ENCODE measurements around the gene PRKD1. TPM values are rescaled to one million over a fixed set of nuclear protein-coding genes. Genes with fewer than 3 reads are reported as not detected.
A peak's percentile ranks its signal among the peaks of the same experiment; 100 is the strongest.
"Not testable (repeated sequence)": the region's sequence is repeated elsewhere in the genome, so short reads cannot be mapped to it uniquely, and the experiment has no call there.

The PRKD1 gene
- total RNA-seq, 1 donor from 2014 or later = 4.0 TPM

DNA sequence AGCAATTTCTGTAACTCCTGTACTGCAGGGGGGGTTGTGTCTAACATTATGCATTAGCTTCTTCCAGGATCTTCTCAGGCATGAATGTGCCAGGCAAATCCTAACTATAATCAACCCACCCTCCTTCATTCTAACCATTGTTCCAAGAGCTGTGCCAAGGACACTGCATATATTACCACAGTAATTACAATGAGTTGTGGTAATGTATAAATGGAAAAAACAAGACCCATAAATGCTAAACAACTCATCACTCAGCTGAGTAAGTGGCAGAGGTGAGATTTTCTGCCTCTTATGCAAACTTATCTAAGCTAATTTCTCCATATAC lies 80.6 kb downstream of the PRKD1 start:
- DNase-seq = no peak
- intact Hi-C loops (cut with DNase I) = no loop called here
- no peak for ATAC-seq (ENCODE audit: poor library complexity)

DNA sequence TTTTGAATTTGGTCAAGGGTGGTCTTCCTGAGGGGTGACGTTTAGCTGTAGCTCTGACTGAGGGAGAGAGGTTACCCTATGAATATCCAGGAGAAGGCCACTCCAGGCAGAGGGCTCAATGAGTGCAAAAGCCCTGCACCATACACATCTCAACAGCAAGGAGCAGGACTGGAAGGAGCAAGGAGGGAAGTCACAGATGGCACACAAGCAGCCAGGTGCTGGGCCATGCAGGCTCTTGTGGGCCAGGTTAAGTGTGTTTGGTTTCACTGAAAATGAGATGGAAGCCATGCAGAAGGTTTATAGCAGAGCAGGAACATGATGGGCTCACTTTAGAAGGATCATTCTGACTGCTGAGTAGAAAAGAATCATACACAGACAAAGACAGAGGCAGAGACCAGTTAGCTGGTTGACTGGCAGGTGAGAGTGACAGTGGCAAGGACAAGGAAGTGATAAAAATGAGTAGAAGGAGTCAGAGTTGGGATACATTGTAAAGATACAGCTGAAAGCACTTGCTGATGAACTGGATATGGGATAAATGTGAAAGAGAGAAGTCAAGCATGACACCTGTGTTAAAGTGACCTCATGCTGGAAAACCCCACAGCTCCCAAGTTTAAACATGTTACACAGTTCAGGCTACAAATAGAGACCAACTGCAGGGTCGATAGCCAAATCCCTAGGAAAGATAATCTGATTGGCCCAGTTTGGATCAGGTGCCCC lies 81.2 kb downstream of the PRKD1 start:
- no peak for ATAC-seq (ENCODE audit: poor library complexity)
- no peak for DNase-seq
- intact Hi-C loops (cut with DNase I) = no loop called here

DNA sequence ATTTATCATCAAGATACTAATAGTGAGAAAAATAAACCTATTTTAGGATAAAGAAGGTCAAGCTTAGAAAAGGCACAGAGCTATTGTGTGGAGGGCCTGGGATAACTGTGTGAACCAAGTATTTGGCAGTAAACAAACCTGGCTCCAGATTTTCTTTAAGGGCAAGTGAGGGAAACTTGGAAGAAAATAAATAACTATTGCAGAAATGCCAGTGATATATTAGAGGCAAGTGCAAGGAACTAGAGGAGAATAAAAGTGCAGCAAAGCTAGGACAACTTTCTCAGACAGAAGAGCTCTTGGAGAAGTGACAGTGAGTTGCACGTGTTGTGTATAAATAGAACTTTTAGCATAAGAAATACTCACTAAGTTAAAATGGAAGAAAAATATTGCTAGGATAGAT lies 83.7 kb downstream of the PRKD1 start:
- no peak for DNase-seq
- ATAC-seq (ENCODE audit: poor library complexity) = no peak
- intact Hi-C loops (cut with DNase I) = no loop called here

DNA sequence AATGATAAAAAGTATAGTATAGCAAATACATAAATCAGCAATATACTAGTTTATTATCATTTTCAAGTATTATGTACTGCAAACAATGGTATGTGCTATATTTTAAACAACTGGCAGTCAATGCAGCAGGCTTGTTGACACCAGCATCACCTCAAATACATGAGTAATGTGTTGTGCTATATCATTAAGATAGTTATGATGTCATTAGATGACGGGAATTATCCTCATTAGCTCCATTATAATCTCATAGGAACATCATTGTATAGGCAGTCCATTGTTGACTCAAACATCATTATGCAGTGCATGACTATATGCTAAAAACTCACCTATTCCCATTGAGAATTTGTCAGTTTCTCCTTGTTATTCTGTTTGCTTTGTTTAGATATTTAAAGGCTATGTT lies 85.4 kb downstream of the PRKD1 start:
- DNase-seq = no peak

DNA sequence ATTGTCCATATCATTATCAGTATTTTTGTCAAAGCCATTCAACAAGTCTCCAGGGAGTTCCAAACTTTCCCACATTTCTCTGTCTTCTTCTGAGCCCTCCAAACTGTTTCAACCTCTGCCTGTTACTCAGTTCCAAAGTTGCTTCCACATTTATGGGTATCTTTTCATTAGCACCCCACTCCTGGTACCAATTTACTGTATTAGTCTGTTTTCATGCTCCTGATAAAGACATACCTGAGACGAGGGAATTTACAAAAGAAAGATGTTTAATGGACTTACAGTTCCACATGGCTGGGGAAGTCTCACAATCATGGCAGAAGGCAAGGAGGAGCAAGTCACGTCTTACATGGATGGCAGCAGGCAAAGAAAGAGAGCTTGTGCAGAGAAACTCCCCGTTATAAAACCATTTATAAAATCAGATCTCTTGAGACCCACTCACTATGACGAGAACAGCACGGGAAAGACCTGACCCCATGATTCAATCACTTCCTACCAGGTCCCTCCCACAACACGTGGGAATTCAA lies 87.2 kb downstream of the PRKD1 start:
- ATAC-seq (ENCODE audit: poor library complexity); DNase-seq; intact Hi-C loops (cut with DNase I): not testable (repeated sequence)

More for the DNA sequence above, 85.4 kb downstream of the PRKD1 start:
- intact Hi-C loops (cut with DNase I) = no loop called here
- no peak for ATAC-seq (ENCODE audit: poor library complexity)

DNA sequence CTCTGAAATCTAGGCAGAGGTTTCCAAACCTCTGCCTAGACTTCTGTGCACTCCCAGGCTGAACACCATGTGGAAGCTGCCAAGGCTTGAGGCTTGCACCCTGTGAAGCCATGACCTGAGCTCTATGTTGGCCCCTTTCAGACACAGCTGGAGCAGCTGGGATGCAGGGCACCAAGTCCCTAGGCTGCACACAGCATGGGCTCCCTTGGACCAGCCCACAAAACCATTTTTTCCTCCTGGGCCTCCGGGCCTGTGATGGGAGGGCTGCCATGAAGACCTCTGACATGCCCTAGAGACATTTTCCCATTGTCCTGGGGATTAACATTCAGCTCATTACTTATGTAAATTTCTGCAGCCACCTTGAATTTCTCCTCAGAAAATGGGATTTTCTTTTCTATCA lies 88.0 kb downstream of the PRKD1 start:
- ATAC-seq (ENCODE audit: poor library complexity); intact Hi-C loops (cut with DNase I); DNase-seq: not testable (repeated sequence)

DNA sequence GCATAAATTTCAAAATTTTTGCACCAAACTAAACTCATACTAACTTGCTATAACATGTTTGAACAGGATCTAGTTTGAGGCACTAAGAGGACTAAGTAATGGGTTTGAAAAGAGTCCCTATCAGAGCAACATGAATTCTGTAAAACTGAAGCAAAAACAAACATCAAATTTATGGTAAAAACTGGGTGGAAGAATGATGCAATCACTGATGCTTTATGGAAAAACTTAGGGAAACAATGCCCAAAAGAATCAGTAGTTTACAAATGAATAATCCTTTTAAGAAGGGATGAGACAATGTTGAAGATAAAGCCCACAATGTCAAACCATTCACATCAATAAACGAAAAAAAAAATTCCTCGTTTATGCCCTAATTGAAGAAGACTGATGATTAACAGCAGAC lies 88.9 kb downstream of the PRKD1 start:
- intact Hi-C loops (cut with DNase I) = no loop called here
- ATAC-seq (ENCODE audit: poor library complexity) (no peak), DNase-seq (no peak)

DNA sequence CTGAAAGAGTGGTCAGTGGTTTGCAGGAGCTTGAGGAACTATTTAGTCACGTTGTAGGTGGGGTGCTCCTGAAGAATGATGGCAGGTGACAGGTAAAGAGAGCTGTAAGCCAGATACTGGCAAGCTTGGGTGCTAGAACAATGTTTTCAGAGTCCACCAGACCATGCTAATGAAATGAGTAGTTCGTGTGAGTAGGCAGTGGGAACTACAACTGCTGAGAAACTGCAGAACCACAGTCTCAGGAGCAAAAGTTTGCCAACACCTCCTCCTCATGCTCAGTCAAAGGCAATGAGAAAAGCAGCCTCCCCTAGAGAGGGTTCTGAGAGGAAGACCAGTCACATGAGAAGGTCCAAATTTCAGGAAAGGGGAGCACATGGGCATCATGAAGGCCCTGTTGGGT lies 91.3 kb downstream of the PRKD1 start:
- DNase-seq = no peak
- ATAC-seq (ENCODE audit: poor library complexity) = no peak
- intact Hi-C loops (cut with DNase I) = no loop called here

DNA sequence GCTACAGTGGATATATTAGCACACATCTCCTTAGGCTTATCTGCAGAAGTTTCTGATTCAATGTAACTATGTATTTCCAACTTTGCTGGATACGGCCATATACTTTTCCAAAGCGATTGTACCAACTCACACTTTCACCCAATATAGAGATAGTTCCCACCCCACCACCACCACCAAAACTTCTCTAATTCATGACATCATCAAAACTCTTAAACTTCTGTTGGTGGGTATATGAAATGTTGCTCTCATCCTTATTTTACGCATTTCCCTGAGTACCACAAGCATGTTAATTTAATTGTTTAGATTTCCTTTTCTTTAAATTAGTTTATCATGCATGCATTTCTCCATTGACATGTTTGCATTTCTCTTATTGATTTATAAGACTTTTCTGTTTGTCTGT lies 95.6 kb downstream of the PRKD1 start:
- ATAC-seq (ENCODE audit: poor library complexity) (no peak), DNase-seq (no peak)
- intact Hi-C loops (cut with DNase I) = no loop called here

DNA sequence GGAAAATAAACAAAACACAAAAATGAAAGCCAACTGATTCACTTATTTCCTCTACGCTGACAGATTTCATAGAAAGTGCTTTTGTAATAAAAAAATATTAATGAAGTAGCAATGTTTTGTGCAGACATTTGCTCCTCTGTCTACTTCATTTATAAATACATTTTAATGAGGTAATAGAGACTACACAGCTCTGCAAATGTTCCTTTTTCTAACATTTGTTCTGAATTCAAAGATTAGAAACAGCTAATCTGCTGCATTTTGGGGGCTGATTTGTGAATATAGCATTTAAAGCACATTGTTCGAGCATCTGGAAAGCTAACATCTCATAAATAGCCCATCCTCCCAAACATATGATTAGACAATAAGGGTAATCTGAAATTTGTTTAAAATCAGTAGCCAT lies 97.8 kb downstream of the PRKD1 start:
- no peak for ATAC-seq (ENCODE audit: poor library complexity)
- DNase-seq = no peak
- intact Hi-C loops (cut with DNase I) = no loop called here

DNA sequence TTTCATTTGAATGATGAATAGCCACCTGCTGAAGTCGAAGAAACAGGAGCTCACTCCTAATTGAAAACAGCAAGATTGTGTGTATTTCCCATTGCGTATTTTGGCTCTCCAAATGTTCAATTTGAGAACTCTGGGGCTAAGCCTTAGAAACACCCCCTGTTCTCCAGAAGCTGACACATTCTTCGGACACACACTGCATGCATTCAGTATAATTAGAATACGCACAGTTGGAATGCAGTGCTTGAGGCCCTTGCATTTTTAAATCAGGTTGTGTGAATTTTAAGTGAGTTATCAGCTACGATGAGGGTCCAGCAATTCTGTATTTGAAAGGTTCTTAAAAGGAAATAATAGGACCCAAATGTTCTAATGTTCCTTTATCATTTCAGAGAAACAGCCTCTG lies 103.8 kb downstream of the PRKD1 start:
- no peak for ATAC-seq (ENCODE audit: poor library complexity)
- intact Hi-C loops (cut with DNase I) = no loop called here
- no peak for DNase-seq

DNA sequence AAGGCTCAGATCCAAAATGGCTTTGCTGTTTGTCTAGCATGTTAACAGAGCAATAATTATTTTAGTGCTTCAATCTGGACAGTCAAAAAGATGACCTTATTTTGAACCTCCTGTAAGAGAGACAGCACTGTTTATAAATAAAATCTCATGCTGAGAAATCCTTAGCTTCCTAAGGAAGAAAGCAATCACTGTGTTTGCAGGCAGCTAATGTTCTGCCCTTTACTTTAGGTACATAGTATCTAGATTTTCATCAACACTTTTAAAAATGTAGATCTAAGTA lies 105.3 kb downstream of the PRKD1 start:
- ATAC-seq (ENCODE audit: poor library complexity) (no peak), DNase-seq (no peak)
- intact Hi-C loops (cut with DNase I) = no loop called here

DNA sequence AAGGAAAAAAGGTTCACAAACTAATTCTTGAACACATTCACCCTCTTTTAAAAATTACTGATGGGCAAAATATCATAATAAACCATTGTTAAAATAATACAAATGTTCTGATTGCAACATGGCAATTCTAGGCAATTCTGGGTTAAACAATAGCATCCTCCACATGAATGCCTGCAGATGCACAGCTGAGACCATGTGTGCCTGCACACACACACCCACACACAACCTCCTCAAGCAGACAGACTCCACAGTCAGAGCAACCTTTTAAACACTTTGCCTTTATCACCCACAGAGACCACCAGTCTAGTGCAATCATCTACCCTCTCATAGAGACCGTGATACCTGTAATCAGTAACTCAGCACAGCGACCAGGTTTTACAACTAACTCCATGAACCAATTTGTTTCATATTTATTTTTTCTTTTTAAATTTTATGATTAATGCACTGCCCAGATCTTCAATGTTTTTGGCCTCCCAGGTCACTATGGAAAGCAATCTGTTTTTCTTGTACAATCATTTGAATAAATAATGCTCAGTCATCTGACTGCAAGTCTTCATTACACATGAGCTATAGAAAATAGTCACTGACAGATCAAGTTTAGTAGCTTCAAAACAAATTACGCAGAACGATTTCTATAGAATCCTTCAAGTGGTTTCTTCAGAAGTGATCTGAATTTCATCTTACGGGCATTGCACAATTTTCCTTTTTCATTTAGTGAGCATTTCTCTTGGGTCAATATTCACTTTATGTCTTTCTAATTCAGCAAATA lies 105.8 kb downstream of the PRKD1 start:
- ATAC-seq (ENCODE audit: poor library complexity) (no peak), DNase-seq (no peak)
- intact Hi-C loops (cut with DNase I) = no loop called here

DNA sequence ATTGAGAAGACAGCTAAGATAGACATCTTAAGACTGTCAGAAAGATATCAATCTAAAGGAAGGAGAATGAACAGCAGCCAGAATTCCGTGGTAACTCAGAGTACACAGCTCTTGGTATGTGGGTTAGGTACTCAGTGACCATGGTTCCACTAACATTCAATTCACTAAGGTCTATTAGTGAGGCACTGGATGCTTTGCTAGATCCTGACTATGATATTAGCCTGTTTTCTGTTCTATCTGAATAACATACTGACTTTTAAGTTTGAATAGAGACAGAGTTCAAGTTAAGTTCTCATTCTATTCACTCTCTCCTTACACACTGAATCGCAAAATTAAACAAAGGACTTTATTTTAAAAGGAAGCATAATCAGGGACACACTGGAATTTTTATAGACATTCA lies 106.4 kb downstream of the PRKD1 start:
- intact Hi-C loops (cut with DNase I) = no loop called here
- DNase-seq (no peak), ATAC-seq (ENCODE audit: poor library complexity) (no peak)

DNA sequence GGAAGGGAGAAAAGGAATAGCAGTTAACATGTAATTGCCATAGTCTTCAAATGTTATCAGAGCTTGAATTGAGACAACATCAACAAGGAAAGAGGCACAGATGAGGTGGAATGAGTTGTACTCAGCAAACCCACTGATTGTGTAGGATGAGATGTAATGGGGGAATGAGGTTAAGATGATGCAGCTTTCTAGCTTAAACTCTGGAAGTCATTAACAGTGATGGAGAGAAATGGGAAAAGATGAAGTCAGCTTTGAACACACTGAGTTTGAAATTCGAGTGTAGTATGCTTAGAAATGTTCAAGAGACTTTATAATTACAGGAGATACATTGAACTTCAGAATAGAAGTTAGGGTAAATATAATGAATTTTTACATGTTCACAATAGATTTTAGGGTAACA lies 106.9 kb downstream of the PRKD1 start:
- ATAC-seq (ENCODE audit: poor library complexity) = no peak

DNA sequence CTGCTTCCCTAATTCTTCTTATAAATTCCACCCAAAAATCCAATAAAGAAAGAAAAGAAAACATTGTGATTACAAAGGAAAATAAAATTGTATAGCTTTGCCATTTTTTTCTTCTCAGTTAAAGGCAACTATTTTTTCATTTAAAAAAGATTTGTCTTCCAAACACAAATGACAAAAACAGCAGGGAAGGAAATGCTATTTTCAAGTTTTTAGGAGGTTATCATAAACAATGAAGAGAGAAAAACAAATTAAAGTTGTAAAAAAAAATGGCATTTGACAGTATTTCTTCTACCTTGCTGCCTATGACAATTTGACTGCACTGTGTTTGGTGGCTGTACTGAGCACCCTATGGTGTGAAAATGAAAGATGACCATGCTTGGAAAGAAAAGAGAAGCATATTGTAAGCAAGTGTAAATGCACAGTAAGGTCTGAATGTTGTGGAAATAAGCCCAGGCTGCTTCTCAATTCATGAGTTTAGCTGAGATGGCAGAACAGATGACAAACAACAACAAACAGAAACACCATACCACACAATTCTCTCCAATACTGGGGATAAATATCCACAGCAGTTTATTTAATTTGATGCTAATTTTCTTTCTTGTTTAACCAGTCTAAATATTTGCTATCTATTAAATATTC lies 109.8 kb downstream of the PRKD1 start:
- DNase-seq = no peak
- no peak for ATAC-seq (ENCODE audit: poor library complexity)
- intact Hi-C loops (cut with DNase I) = no loop called here

More for the DNA sequence above, 106.9 kb downstream of the PRKD1 start:
- no peak for DNase-seq
- intact Hi-C loops (cut with DNase I) = no loop called here

DNA sequence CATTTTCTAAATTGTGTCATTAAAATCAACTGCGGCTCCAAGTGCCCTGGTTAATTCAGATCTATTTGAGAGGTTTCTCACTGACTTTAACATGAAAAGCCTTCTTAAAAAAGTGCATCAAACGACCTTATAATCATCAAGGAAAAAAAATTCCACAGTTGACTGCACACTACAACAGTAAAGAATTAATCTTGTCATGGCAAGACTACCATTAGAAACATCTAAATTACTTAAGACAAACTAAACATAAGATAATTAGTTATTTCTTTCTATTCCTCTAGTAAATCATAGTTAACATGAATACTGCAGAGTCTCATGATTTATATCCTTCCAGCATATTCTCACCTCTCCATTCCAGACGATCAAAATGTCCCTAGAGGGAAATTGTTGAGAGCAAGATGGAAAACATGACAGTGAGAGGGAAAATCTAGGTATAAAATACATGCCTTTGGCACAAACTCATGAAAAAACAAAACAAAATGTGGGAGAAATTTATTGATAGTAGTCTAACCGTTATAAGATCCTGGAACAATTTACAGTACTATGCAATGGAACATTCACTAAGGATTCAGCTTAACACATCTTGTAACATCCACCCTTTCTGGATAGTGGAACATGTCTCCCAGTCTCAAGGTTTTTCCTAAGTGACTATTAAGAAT lies 112.5 kb downstream of the PRKD1 start:
- intact Hi-C loops (cut with DNase I) = no loop called here
- DNase-seq (no peak), ATAC-seq (ENCODE audit: poor library complexity) (no peak)

DNA sequence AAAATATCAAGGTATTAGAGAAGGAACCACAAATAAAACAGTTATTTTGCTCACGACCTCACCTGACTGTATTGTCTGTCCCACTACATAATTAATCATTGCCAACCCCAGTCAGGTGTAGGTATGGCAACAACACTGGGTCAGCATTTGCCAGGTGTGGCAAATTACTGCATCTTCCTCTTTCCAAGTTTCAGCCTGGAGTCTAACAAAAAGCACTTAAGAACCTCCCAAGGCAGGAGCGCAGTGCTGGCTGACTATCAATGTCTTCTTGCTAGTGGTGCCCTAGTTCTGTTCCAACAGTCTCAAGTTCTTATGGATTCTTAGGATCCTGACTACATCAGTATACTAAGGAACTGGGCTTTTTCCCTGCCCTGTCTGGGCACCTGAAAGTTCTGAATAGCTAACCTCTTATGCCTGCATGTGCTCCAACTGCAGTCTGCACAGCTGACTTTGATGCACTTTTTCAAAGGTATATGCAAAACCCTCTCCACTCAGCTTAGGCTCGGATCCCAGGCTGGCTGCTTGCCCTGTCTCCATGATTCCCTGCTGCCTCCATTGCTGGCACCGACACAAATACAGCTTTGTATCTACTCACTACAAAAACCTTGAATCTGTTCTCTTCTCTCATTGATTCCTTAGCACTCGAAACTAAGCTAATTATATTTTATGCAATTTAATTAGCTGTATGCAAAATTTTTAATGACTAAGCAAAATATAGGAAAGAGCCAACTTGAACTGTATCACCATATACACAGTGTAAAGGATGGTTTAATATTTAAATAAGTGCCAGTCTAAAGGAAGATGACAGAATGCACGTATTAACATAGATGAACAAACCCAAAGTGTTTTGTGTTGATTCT lies 113.3 kb downstream of the PRKD1 start:
- ATAC-seq (ENCODE audit: poor library complexity) (peak; percentile 89), DNase-seq (peak; percentile 85)
- intact Hi-C loops (cut with DNase I) = no loop called here

DNA sequence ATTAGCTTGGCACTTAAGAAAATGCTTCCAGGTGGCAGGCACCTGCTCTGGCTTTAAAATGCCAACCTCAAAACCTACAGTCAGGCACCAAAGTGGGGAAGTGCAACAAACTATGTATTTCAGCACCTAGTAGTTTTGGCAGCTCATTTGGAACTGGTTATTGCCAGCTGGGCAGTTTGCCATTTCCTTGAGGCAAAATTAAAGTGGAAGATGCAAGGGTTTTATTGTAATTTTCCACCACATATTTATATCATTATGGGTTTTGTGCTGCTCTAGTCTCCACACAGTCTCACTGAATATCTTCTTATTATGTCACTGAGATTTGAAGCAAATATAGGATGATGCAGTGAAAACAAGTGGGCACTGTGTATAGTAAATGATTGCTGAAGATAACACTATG lies 117.0 kb downstream of the PRKD1 start:
- ATAC-seq (ENCODE audit: poor library complexity) (no peak), DNase-seq (no peak)
- intact Hi-C loops (cut with DNase I) = no loop called here
